MV-4-11 (cell line): ENCODE data around the gene CACNA1S.

Experiments
- DNase-seq: peaks from one replicate; lab custom pipeline; 2025; lab: John Stamatoyannopoulos, UW

Gene CACNA1S

GRCh38 chr1:201116091-201116490, 3.9 kb upstream of the CACNA1S start:
- DNase-seq, result no peak

- DNase-seq, result no peak
These were observed 3.2 kb upstream of the CACNA1S start for GRCh38 chr1:201115390-201115937.

GRCh38 chr1:201114245-201115131, 2.3 kb upstream of the CACNA1S start:
- peak; percentile 78 for DNase-seq

GRCh38 chr1:201113451-201114244, 1.4 kb upstream of the CACNA1S start:
- DNase-seq, result no peak

GRCh38 chr1:201112926-201113325, 700 bp upstream of the CACNA1S start:
- DNase-seq, result no peak

GRCh38 chr1:201111672-201112071, 554 bp downstream of the CACNA1S start:
- no peak for DNase-seq

GRCh38 chr1:201111156-201111555, 1.1 kb downstream of the CACNA1S start:
- DNase-seq, result no peak

GRCh38 chr1:201110616-201111015, 1.6 kb downstream of the CACNA1S start:
- no peak for DNase-seq

GRCh38 chr1:201110138-201110537, 2.1 kb downstream of the CACNA1S start:
- DNase-seq, result no peak

- DNase-seq, result no peak
These were observed 2.6 kb downstream of the CACNA1S start for GRCh38 chr1:201109651-201110050.

- DNase-seq, result no peak
These were observed 3.6 kb downstream of the CACNA1S start for GRCh38 chr1:201108614-201109013.

GRCh38 chr1:201105688-201106087, 6.5 kb downstream of the CACNA1S start:
- DNase-seq, result no peak

GRCh38 chr1:201104141-201104540, 8.1 kb downstream of the CACNA1S start:
- no peak for DNase-seq

- no peak for DNase-seq
These were observed 8.6 kb downstream of the CACNA1S start for GRCh38 chr1:201103666-201104065.

GRCh38 chr1:201100169-201100930, 11.9 kb downstream of the CACNA1S start:
- no peak for DNase-seq

- no peak for DNase-seq
These were observed 13.1 kb downstream of the CACNA1S start for GRCh38 chr1:201098992-201099677.

GRCh38 chr1:201096977-201097856, 15.0 kb downstream of the CACNA1S start:
- DNase-seq, result no peak

- DNase-seq, result no peak
These were observed 16.2 kb downstream of the CACNA1S start for GRCh38 chr1:201096041-201096461.

- DNase-seq, result no peak
These were observed 16.6 kb downstream of the CACNA1S start for GRCh38 chr1:201095581-201095980.

GRCh38 chr1:201094832-201095231, 17.4 kb downstream of the CACNA1S start:
- DNase-seq, result no peak
